GM12865 (cell line): ENCODE measurements around the gene ZNRF3.
A peak's percentile ranks its signal among the peaks of the same experiment; 100 is the strongest.

Experiments used
- DNase-seq: peaks from one replicate; pipeline ENCODE4 v3.0.0; 2010; ENCODE audit warnings: low read depth
- H3K4me3 ChIP-seq: 2 replicates; pipeline ENCODE4 v1.5.1; 2011; ENCODE audit warnings: mild to moderate bottlenecking, low read depth, low read length, control low read depth
- TF ChIP-seq, protein P1 (sequence below): IDR thresholded peaks from 2 replicates; pipeline ENCODE4 v1.5.1; 2011; ENCODE audit warnings: low read length, control low read depth, low read depth, inconsistent platforms; ENCODE audit not compliant: insufficient read depth; ENCODE audit errors: missing control alignments

ZNRF3 gene

GRCh38 chr22:28952857-28953256, 69.5 kb downstream of the ZNRF3 start:
- DNase-seq, result no peak
- TF ChIP-seq, protein P1, sequence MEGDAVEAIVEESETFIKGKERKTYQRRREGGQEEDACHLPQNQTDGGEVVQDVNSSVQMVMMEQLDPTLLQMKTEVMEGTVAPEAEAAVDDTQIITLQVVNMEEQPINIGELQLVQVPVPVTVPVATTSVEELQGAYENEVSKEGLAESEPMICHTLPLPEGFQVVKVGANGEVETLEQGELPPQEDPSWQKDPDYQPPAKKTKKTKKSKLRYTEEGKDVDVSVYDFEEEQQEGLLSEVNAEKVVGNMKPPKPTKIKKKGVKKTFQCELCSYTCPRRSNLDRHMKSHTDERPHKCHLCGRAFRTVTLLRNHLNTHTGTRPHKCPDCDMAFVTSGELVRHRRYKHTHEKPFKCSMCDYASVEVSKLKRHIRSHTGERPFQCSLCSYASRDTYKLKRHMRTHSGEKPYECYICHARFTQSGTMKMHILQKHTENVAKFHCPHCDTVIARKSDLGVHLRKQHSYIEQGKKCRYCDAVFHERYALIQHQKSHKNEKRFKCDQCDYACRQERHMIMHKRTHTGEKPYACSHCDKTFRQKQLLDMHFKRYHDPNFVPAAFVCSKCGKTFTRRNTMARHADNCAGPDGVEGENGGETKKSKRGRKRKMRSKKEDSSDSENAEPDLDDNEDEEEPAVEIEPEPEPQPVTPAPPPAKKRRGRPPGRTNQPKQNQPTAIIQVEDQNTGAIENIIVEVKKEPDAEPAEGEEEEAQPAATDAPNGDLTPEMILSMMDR, result no peak
- no peak overlapping the region for H3K4me3 ChIP-seq

DNA sequence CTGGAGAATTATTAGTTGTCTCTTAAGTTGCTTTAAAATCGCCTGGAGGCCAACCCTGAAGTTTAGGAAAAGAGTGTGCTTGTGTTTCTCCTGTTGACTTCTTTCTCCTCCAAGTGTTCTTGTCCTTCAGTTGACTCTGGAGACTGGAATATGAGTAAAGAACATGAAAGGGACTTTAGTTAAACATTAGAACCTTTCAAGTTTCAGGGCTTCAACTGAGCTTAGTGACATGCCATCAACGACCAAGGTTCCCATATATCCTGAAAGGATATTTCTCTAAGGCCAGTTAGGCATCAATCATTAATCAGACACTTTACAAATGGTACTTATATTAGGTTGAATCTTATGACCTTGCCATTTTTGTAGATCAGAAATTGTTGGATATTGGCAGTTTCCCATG, 70.0 kb downstream of the ZNRF3 start:
- no peak overlapping the region for H3K4me3 ChIP-seq
- DNase-seq, result no peak
- TF ChIP-seq, protein P1, result no peak

DNA sequence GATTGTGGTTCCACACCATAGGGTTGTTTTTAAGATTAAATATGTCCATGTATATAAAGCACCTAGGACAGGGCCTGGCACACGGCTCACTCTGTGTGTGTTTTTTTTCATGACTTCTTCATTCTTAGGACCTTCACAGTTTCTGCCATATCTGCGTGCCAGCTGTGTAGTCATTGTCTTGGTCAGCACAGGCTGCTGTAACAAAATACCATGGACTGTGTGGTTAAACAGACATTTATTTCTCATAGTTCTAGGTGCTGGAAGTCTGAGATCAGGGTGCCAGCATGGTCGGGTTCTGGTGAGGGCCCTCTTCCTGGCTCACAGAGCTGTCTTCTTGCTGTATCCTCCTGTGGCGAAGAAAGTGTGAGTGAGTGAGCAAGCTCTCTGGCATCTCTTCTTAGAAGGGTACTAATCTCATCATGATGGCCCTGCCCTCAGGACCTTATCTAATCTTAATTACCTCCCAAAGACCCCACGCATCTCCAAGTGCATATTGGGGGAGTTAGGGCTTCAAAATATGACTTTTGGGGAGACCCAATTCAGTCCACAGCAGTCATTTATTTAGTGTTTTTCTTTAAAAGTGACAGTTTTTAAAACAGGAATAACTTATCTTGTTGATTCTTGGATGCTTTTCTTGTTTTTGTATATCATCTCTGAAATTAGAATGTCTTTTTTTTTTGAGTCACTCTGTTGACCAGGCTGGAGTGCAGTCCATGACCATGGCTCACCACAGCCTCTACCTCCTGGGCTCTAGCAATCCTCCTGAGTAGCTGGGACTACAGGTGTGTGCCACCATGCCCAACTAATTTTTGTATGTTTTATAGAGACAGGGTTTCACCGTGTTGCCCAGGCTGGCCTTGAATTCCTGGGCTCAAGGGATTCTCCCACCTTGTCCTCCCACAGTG, 70.9 kb downstream of the ZNRF3 start:
- no peak for DNase-seq
- TF ChIP-seq, protein P1, result no peak

DNA sequence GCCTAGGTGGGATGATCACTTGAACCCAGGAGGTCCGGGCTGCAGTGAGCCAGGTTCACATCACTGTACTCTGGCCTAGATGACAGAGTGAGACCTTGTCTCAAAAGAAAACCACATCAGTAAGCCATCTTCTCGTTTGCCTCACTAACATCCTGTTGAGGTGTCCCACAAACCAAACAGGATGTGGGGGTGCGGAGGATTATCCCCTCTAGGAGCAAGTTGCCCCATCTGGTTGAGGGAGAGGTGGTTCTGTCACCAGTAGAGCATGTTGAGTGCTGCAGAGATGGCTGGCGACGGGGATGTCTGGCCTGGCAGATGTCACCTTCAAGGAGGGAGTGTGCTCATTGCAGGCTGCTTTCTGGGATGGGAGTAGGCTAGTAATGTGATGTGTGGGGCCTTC, 72.4 kb downstream of the ZNRF3 start:
- no peak overlapping the region for H3K4me3 ChIP-seq
- TF ChIP-seq, protein P1, result no peak
- peak; percentile 91 for DNase-seq

More for the DNA sequence above, 70.9 kb downstream of the ZNRF3 start:
- H3K4me3 ChIP-seq, result no peak overlapping the region

- peak; percentile 59 for DNase-seq
- TF ChIP-seq, protein P1, result no peak
- H3K4me3 ChIP-seq, result no peak overlapping the region
Measured at GRCh38 chr22:28956506-28956905, 73.1 kb downstream of the ZNRF3 start.

- no peak for DNase-seq
- no peak overlapping the region for H3K4me3 ChIP-seq
- TF ChIP-seq, protein P1, result no peak
Measured at GRCh38 chr22:28958611-28959010, 75.2 kb downstream of the ZNRF3 start.
